ACC112 (cell line): ENCODE data around the gene ST3GAL3.

Experiments
- H2AFZ ChIP-seq: fragments of 200-600 bp; sonication (generic); one replicate; pipeline ENCODE4 v1.6.0; 2017; ENCODE audit warnings: antibody characterized with exemption, low read length; ENCODE audit not compliant: unreplicated experiment
- H3K27ac ChIP-seq: fragments of 200-600 bp; sonication (generic); 2 replicates; pipeline ENCODE4 v1.5.1; 2014; ENCODE audit warnings: low read depth, mild to moderate bottlenecking, antibody characterized with exemption, low read length, moderate library complexity
- H3K27me3 ChIP-seq: fragments of 200-600 bp; sonication (generic); 2 replicates; pipeline ENCODE4 v1.6.1; 2014; ENCODE audit warnings: mild to moderate bottlenecking, antibody characterized with exemption, low read length, moderate library complexity, mixed read lengths; ENCODE audit not compliant: insufficient read depth
- H3K36me3 ChIP-seq: fragments of 200-600 bp; sonication (generic); 2 replicates; pipeline ENCODE4 v1.6.1; 2016; ENCODE audit warnings: mild to moderate bottlenecking, antibody characterized with exemption, low read length, moderate library complexity, mixed read lengths; ENCODE audit not compliant: insufficient read depth
- H3K4me1 ChIP-seq: fragments of 200-600 bp; sonication (generic); one replicate; pipeline ENCODE4 v1.6.1; 2016; ENCODE audit warnings: low read length, mixed read lengths; ENCODE audit not compliant: insufficient read depth, unreplicated experiment, control insufficient read depth
- H3K4me3 ChIP-seq: fragments of 200-600 bp; sonication (generic); 2 replicates; pipeline ENCODE4 v1.5.1; 2014; ENCODE audit warnings: mild to moderate bottlenecking, low read depth, low read length
- H3K79me2 ChIP-seq: fragments of 200-600 bp; sonication (generic); one replicate; pipeline ENCODE4 v1.6.0; 2016; ENCODE audit warnings: low read length; ENCODE audit not compliant: control insufficient read depth, unreplicated experiment, insufficient read depth

The ST3GAL3 gene

GRCh38 chr1:43707190-43708001 is at the start of gene ST3GAL3:
ST3GAL3 (plus strand) TSS chr1:43707536; CDS start chr1:43736263, 28,727 bp downstream.
- Histone ChIP-seq H3K36me3 (peaks cover 3% of the 10 kb centered on the region), H3K79me2 (peaks cover 45% of the 10 kb centered on the region), H3K4me3 (peak within 1 kb of the TSS; percentile 73), H2AFZ (peak within 1 kb of the TSS; percentile 55), H3K27ac (peak within 1 kb of the TSS; percentile 75), H3K4me1 (peaks cover 54% of the 10 kb centered on the region), H3K27me3 (no peaks in the 10 kb centered on the region)

GRCh38 chr1:43659212-43660166 is 47.8 kb upstream of the ST3GAL3 start:
- Histone ChIP-seq H3K4me1 (no peaks in the 10 kb centered on the region), H2AFZ (no peak overlapping the region), H3K36me3 (peaks cover 28% of the 10 kb centered on the region), H3K79me2 (no peaks in the 10 kb centered on the region), H3K27ac (no peak overlapping the region), H3K4me3 (no peak overlapping the region), H3K27me3 (no peaks in the 10 kb centered on the region)

- no peaks in the 10 kb centered on the region for H3K4me1 ChIP-seq
- H3K27me3 ChIP-seq: no peaks in the 10 kb centered on the region
- no peak overlapping the region for H2AFZ ChIP-seq
- no peaks in the 10 kb centered on the region for H3K79me2 ChIP-seq
- peaks cover 24% of the 10 kb centered on the region for H3K36me3 ChIP-seq
- H3K4me3 ChIP-seq: no peak overlapping the region
- no peak overlapping the region for H3K27ac ChIP-seq
Observed at GRCh38 chr1:43660355-43660754, 47.0 kb upstream of the ST3GAL3 start.

DNA sequence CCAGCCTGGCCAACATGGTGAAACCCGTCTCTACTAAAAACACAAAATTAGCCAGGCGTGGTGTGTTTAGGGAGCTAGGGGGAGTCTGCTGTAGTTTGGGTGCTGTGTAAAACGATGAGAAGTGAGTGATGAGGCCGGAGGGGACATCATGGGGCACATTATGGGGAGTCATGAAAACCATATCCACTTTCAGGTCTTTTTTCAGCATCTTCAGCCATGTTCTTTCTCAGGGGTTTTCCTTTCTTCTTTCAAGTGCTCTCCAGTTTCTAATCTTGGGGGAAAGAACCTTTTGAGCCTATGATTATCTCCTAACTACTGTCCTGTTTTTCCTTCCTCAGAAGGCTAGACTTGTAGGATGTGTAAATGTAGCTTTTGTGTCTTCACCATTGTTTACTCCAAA is 43.0 kb upstream of the ST3GAL3 start:
- no peaks in the 10 kb centered on the region for H3K27me3 ChIP-seq
- H3K36me3 ChIP-seq: peaks cover 50% of the 10 kb centered on the region
- H3K4me1 ChIP-seq: peaks cover 12% of the 10 kb centered on the region
- no peak overlapping the region for H3K4me3 ChIP-seq
- no peak overlapping the region for H3K27ac ChIP-seq
- no peak overlapping the region for H2AFZ ChIP-seq
- H3K79me2 ChIP-seq: no peaks in the 10 kb centered on the region

- no peak overlapping the region for H3K27ac ChIP-seq
- no peaks in the 10 kb centered on the region for H3K27me3 ChIP-seq
- H3K4me1 ChIP-seq: peaks cover 19% of the 10 kb centered on the region
- H3K4me3 ChIP-seq: no peak overlapping the region
- no peak overlapping the region for H2AFZ ChIP-seq
- peaks cover 49% of the 10 kb centered on the region for H3K36me3 ChIP-seq
- no peaks in the 10 kb centered on the region for H3K79me2 ChIP-seq
Observed at GRCh38 chr1:43666608-43667007, 40.7 kb upstream of the ST3GAL3 start.

- H3K4me1 ChIP-seq: peaks cover 22% of the 10 kb centered on the region
Observed at GRCh38 chr1:43668956-43669355, 38.4 kb upstream of the ST3GAL3 start.

DNA sequence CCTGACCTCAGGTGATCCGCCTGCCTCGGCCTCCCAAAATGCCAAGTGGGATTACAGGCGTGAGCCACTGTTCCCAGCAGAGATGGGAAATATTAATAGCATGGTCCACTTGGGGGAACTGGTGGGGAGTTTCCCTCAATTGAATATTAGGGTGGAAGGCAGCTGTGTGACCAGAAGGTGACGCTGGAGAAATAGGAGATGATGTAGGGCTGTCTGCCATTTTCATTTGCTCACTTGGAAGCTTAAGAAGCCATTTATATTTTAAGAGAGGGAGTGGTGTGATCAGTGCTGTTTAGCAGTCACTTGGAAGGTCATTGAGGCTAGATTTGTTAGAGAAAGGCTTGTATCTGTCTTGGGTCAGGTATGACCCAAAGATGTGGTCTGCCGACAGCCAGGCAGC is 37.5 kb upstream of the ST3GAL3 start:
- peaks cover 2% of the 10 kb centered on the region for H3K79me2 ChIP-seq
- H3K36me3 ChIP-seq: peaks cover 54% of the 10 kb centered on the region
- no peaks in the 10 kb centered on the region for H3K27me3 ChIP-seq
- H3K27ac ChIP-seq: no peak overlapping the region
- H3K4me3 ChIP-seq: no peak overlapping the region
- H3K4me1 ChIP-seq: peaks cover 22% of the 10 kb centered on the region
- H2AFZ ChIP-seq: no peak overlapping the region

More at GRCh38 chr1:43668956-43669355, 38.4 kb upstream of the ST3GAL3 start:
- H3K4me3 ChIP-seq: no peak overlapping the region
- H3K27ac ChIP-seq: peak overlapping the region; percentile 19; the same call in 1 of the 2 replicates
- H2AFZ ChIP-seq: no peak overlapping the region
- H3K27me3 ChIP-seq: no peaks in the 10 kb centered on the region
- H3K79me2 ChIP-seq: no peaks in the 10 kb centered on the region
- H3K36me3 ChIP-seq: peaks cover 52% of the 10 kb centered on the region

DNA sequence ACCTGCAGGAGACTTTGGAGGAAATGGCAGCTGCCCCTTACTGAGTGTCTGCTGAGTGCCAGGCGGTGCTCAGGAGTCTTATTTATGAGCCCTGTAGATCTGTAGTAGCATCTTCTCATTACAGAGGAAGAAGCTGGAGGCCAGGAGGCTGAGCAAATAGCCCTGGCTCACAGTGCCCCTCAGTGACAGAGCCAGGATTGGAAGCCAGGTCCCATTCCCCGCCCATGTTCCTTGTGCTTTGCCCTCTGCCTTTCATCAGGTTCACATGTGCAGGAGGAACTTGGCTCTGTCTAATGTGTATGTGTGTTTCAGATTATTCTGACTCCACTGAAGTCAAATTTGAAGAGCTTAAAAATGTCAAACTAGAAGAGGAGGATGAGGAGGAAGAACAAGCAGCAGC is 36.1 kb upstream of the ST3GAL3 start:
- H3K4me3 ChIP-seq: no peak overlapping the region
- H3K36me3 ChIP-seq: peaks cover 47% of the 10 kb centered on the region
- peaks cover 2% of the 10 kb centered on the region for H3K79me2 ChIP-seq
- H3K4me1 ChIP-seq: peaks cover 22% of the 10 kb centered on the region
- no peak overlapping the region for H2AFZ ChIP-seq
- H3K27ac ChIP-seq: peak overlapping the region; percentile 39
- no peaks in the 10 kb centered on the region for H3K27me3 ChIP-seq

GRCh38 chr1:43671626-43672330 is 35.6 kb upstream of the ST3GAL3 start:
- no peak overlapping the region for H2AFZ ChIP-seq
- H3K27ac ChIP-seq: peak overlapping the region; percentile 39
- no peaks in the 10 kb centered on the region for H3K27me3 ChIP-seq
- H3K4me3 ChIP-seq: no peak overlapping the region
- H3K79me2 ChIP-seq: peaks cover 2% of the 10 kb centered on the region
- H3K4me1 ChIP-seq: peaks cover 22% of the 10 kb centered on the region
- H3K36me3 ChIP-seq: peaks cover 42% of the 10 kb centered on the region

DNA sequence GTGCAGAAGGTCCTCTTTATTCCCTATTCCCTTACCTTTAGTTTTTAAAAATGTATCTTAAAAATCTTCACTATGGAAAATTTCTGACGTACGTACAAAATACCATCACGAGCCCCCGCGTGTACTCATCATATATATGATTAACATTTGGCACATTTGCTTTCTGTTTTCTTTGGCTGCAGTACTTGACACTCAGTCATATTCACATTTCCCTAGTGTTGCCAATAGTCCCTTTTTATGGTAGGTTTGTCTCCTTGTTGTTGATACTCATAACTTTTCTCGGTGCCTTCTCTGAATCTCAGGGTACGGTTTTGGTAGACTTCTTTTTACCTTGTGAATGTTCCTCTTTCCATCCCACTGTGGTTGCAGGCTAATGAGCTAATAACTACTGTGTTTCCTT is 34.1 kb upstream of the ST3GAL3 start:
- no peaks in the 10 kb centered on the region for H3K27me3 ChIP-seq
- peaks cover 21% of the 10 kb centered on the region for H3K4me1 ChIP-seq
- H3K4me3 ChIP-seq: no peak overlapping the region
- no peak overlapping the region for H2AFZ ChIP-seq
- no peak overlapping the region for H3K27ac ChIP-seq
- H3K36me3 ChIP-seq: peaks cover 32% of the 10 kb centered on the region
- H3K79me2 ChIP-seq: peaks cover 2% of the 10 kb centered on the region
